GM12874 (cell line): ENCODE data around the gene PLEKHH2.

Experiments used
- TF ChIP-seq, protein P1 (sequence below): IDR thresholded peaks from 2 replicates; pipeline ENCODE4 v1.5.1; 2011; ENCODE audit warnings: low read depth, mild to moderate bottlenecking, control low read depth, low read length, moderate library complexity; ENCODE audit not compliant: insufficient read depth

PLEKHH2 gene

DNA sequence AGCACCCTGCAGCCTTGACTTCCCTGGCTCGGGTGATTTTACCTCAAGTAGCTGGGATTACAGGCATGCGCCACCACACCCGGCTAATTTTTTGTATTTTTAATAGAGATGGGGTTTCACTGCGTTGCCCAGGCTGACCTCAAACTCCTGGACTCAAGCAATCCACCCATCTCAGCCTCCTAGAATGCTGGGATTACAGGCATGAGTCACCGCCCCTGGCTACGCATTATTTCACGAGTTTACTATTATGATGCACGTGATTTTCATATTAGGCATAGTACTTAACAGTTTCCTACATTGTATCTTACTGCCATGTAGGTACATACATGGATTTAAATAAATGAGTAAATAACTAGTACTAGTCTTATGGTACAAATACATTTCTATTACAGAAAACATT, 141.2 kb downstream of the PLEKHH2 start:
- TF ChIP-seq, protein P1, sequence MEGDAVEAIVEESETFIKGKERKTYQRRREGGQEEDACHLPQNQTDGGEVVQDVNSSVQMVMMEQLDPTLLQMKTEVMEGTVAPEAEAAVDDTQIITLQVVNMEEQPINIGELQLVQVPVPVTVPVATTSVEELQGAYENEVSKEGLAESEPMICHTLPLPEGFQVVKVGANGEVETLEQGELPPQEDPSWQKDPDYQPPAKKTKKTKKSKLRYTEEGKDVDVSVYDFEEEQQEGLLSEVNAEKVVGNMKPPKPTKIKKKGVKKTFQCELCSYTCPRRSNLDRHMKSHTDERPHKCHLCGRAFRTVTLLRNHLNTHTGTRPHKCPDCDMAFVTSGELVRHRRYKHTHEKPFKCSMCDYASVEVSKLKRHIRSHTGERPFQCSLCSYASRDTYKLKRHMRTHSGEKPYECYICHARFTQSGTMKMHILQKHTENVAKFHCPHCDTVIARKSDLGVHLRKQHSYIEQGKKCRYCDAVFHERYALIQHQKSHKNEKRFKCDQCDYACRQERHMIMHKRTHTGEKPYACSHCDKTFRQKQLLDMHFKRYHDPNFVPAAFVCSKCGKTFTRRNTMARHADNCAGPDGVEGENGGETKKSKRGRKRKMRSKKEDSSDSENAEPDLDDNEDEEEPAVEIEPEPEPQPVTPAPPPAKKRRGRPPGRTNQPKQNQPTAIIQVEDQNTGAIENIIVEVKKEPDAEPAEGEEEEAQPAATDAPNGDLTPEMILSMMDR, result no peak

- TF ChIP-seq, protein P1, result no peak
Measured at GRCh38 chr2:43787895-43788294, 150.8 kb downstream of the PLEKHH2 start.

DNA sequence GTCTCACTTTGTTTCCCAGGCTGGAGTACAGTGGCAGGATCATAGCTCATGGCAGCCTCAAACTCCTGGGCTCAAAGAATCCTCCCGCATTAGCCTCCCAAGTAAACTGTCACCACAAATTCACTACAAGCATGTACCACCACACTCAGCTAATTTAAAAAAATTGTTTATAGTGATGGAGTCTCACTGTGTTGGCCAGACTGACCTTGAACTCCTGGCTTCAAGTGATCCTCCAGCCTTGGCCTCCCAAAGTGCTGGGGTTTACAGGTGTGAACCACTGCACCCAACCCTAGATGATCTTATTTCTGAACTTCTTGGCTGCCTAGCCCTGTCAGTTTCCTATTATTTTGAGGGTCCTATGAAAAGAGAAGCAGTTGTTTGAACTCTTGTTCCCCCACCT, 151.6 kb downstream of the PLEKHH2 start:
- TF ChIP-seq, protein P1, result no peak

GRCh38 chr2:43790147-43790546, 153.1 kb downstream of the PLEKHH2 start:
- TF ChIP-seq, protein P1, result no peak

DNA sequence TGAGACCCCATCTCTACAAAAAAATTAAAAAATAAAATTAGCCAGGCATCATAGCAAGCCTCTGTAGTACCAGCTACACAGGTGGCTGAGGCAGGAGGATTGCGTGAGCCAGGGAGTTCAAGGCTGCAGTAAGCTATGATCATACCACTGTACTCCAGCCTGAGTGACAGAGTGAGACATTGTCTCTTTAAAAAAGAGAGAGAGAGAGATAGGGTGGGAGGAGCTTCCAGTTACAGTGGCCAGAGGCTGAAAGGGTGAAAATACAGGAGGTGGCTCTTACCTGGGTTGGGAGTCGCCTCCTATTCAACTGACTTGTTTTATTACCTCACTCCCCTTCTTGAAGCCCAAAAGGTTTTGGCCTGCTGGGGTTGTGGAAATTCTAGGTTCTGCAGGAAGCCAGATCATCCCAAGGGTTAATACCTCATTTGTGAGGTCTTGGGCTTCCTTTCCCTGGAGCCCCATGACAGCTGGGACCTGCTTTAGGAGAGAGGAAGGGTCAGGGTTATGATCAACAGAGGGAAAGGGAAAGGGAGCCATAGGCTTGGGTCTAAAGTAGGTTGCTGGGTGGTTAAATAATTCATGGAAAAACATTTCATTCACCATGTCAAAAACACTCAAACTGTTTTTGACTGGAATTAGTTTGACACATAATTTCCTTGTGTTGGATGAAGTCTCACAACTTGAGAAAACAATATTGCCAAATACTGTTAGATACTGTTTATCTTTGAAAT, 154.1 kb downstream of the PLEKHH2 start:
- TF ChIP-seq, protein P1, result no peak

- TF ChIP-seq, protein P1, result no peak
Measured at GRCh38 chr2:43792653-43793052, 155.6 kb downstream of the PLEKHH2 start.

GRCh38 chr2:43794956-43795355, 157.9 kb downstream of the PLEKHH2 start:
- TF ChIP-seq, protein P1, result no peak
